DND-41 (cell line): Measurements from ENCODE around the gene KLF11.

ENCODE experiments used
- ATAC-seq: fragments of 200-7000 bp; cut with Tn5 transposase; 3 replicates; pipeline ENCODE4 v1.9.1; 2021; ENCODE audit warnings: low read depth; ENCODE audit not compliant: insufficient read depth
- DNase-seq: peaks from one replicate; pipeline ENCODE4 v3.0.0-alpha.2; 2020
- H2AFZ ChIP-seq: 2 replicates; pipeline ENCODE4 v1.6.0; 2012; ENCODE audit warnings: low read depth, low read length
- H3K27ac ChIP-seq: 2 replicates; pipeline ENCODE4 v1.5.1; 2012; ENCODE audit warnings: low read length, inconsistent platforms
- H3K27me3 ChIP-seq: fragments of 200-600 bp; sonication (generic); 2 replicates; pipeline ENCODE4 v1.6.0; 2012; ENCODE audit warnings: low read length, mild to moderate bottlenecking, inconsistent platforms; ENCODE audit not compliant: insufficient read depth, poor library complexity
- H3K36me3 ChIP-seq: 2 replicates; pipeline ENCODE4 v1.5.1; 2012; ENCODE audit warnings: low read length, inconsistent platforms; ENCODE audit not compliant: insufficient read depth
- H3K4me1 ChIP-seq: 2 replicates; pipeline ENCODE4 v1.5.1; 2012; ENCODE audit warnings: mild to moderate bottlenecking, low read length; ENCODE audit not compliant: insufficient read depth
- H3K4me2 ChIP-seq: 2 replicates; pipeline ENCODE4 v1.6.0; 2012; ENCODE audit warnings: mild to moderate bottlenecking, moderate library complexity, low read length, inconsistent platforms; ENCODE audit not compliant: insufficient read depth
- H3K4me3 ChIP-seq, 2 experiments: fragments of 200-600 bp in 1 of 2; shearing (Covaris generic) in 1 of 2; 2 replicates each; pipeline ENCODE4 v1.5.1; 2012 to 2016; ENCODE audit warnings: inconsistent platforms in 2 of 2, low read length in 2 of 2, mild to moderate bottlenecking in 2 of 2, low read depth in 1 of 2, moderate library complexity in 1 of 2
- H3K79me2 ChIP-seq: 2 replicates; pipeline ENCODE4 v1.6.0; 2012; ENCODE audit warnings: low read length, inconsistent platforms; ENCODE audit not compliant: insufficient read depth
- H3K9ac ChIP-seq: 2 replicates; pipeline ENCODE4 v1.6.0; 2012; ENCODE audit warnings: low read depth, mild to moderate bottlenecking, inconsistent platforms, low read length, moderate library complexity
- H3K9me3 ChIP-seq: 2 replicates; pipeline ENCODE4 v1.5.1; 2012; ENCODE audit warnings: low read length, moderate library complexity, mild to moderate bottlenecking, inconsistent platforms; ENCODE audit not compliant: insufficient read depth, severe bottlenecking
- H4K20me1 ChIP-seq: 2 replicates; pipeline ENCODE4 v1.6.0; 2012; ENCODE audit warnings: low read length; ENCODE audit not compliant: insufficient read depth
- CTCF ChIP-seq: IDR thresholded peaks from 2 replicates; pipeline ENCODE4 v1.5.1; 2012; ENCODE audit warnings: borderline replicate concordance, low read length, moderate library complexity, mild to moderate bottlenecking; ENCODE audit not compliant: poor library complexity, severe bottlenecking; ENCODE audit errors: extremely low read depth
- EZH2 ChIP-seq: IDR thresholded peaks from 3 replicates; pipeline ENCODE4 v1.6.1; 2012; ENCODE audit warnings: borderline replicate concordance, low read depth, mild to moderate bottlenecking, moderate library complexity, low read length, inconsistent platforms; ENCODE audit not compliant: severe bottlenecking

The KLF11 gene

GRCh38 chr2:10063566-10063965 lies 20.2 kb downstream of the KLF11 start:
- ATAC-seq (no peak), DNase-seq (no peak)
- no peaks in the 10 kb centered on the region for H3K9me3 ChIP-seq
- H3K4me1 ChIP-seq, result no peaks in the 10 kb centered on the region
- H3K4me2 ChIP-seq, result no peak overlapping the region
- no peaks in the 10 kb centered on the region for H3K79me2 ChIP-seq
- H4K20me1 ChIP-seq, result no peaks in the 10 kb centered on the region
- no peak overlapping the region for H3K27ac ChIP-seq
- H3K4me3 ChIP-seq, result no peak overlapping the region
- no peaks in the 10 kb centered on the region for H3K36me3 ChIP-seq
- no peaks in the 10 kb centered on the region for H3K27me3 ChIP-seq
- TF ChIP-seq EZH2 (no peak), CTCF (no peak)
- no peak overlapping the region for H2AFZ ChIP-seq
- no peak overlapping the region for H3K9ac ChIP-seq

- TF ChIP-seq CTCF, result no peak
- no peak for TF ChIP-seq EZH2
- ATAC-seq, result no peak
- H3K4me1 ChIP-seq, result no peaks in the 10 kb centered on the region
- DNase-seq, result no peak
- no peaks in the 10 kb centered on the region for H4K20me1 ChIP-seq
- H3K27me3 ChIP-seq, result no peaks in the 10 kb centered on the region
- H3K4me2 ChIP-seq, result no peak overlapping the region
- no peak overlapping the region for H3K27ac ChIP-seq
- H3K79me2 ChIP-seq, result no peaks in the 10 kb centered on the region
- H3K9me3 ChIP-seq, result no peaks in the 10 kb centered on the region
- H3K36me3 ChIP-seq, result no peaks in the 10 kb centered on the region
- no peak overlapping the region for H3K4me3 ChIP-seq
- no peak overlapping the region for H2AFZ ChIP-seq
- no peak overlapping the region for H3K9ac ChIP-seq
These were observed 21.8 kb downstream of the KLF11 start for GRCh38 chr2:10064932-10065772.

- no peak overlapping the region for H3K4me2 ChIP-seq
- DNase-seq (no peak), ATAC-seq (no peak)
- no peaks in the 10 kb centered on the region for H3K27me3 ChIP-seq
- H3K9me3 ChIP-seq, result no peaks in the 10 kb centered on the region
- H3K9ac ChIP-seq, result no peak overlapping the region
- H3K4me3 ChIP-seq, result no peak overlapping the region
- no peaks in the 10 kb centered on the region for H3K36me3 ChIP-seq
- H4K20me1 ChIP-seq, result no peaks in the 10 kb centered on the region
- H3K79me2 ChIP-seq, result no peaks in the 10 kb centered on the region
- no peak for TF ChIP-seq CTCF
- TF ChIP-seq EZH2, result no peak
- H3K4me1 ChIP-seq, result no peaks in the 10 kb centered on the region
- no peak overlapping the region for H3K27ac ChIP-seq
- H2AFZ ChIP-seq, result no peak overlapping the region
These were observed 22.4 kb downstream of the KLF11 start for GRCh38 chr2:10065773-10066055.
